Stomach (tissue), 9 donors: Measurements from ENCODE around the gene PDHX. TPM values are rescaled to one million over a fixed set of nuclear protein-coding genes. Genes with fewer than 3 reads are reported as not detected.

Source experiments
- DNase-seq, 2 donors: peaks; one replicate each; pipeline versions ENCODE4 v3.0.0 to v3.0.0-alpha.2; 2013 to 2019
- H3K27ac ChIP-seq, 5 donors: fragments of 200-600 bp in 4 of 5; sonication (generic) in 4 of 5; one replicate each; pipeline ENCODE4 v1.5.1; 2013 to 2019; ENCODE audit warnings: mild to moderate bottlenecking in 1 of 5, moderate library complexity in 1 of 5
- H3K27me3 ChIP-seq, 3 donors: fragments of 200-600 bp; sonication (generic); one replicate each; pipeline ENCODE4 v1.5.1; 2017 to 2019; ENCODE audit warnings: mixed run types in 1 of 3
- H3K36me3 ChIP-seq, 4 donors: fragments of 200-600 bp; sonication (generic); 1 replicate in 3 of 4; 2 replicates in 1 of 4; pipeline ENCODE4 v1.5.1; 2016 to 2019
- H3K4me1 ChIP-seq, 4 donors: fragments of 200-600 bp; sonication (generic); one replicate each; pipeline ENCODE4 v1.5.1; 2016 to 2019
- H3K4me3 ChIP-seq, 4 donors: fragments of 200-600 bp; sonication (generic) in 3 of 4; one replicate each; pipeline ENCODE4 v1.5.1; 2016 to 2019; ENCODE audit warnings: mild to moderate bottlenecking in 1 of 4
- H3K9me3 ChIP-seq, 4 donors: fragments of 200-600 bp; sonication (generic); one replicate each; pipeline ENCODE4 v1.5.1; 2016 to 2019
- CTCF ChIP-seq, 7 experiments: fragments of 450-650 bp in 4 of 7; fragments of 200-600 bp in 3 of 7; sonication (generic) in 3 of 7; IDR thresholded peaks; one replicate each; pipeline ENCODE4 v1.5.1; 2016 to 2019; ENCODE audit warnings: antibody characterized with exemption in 7 of 7, control low read depth in 2 of 7, mild to moderate bottlenecking in 1 of 7
- EP300 ChIP-seq: sonication (generic); formaldehyde crosslinking; IDR thresholded peaks from one replicate; pipeline ENCODE4 v1.6.1; 2017; ENCODE audit warnings: antibody characterized with exemption
- POLR2A ChIP-seq, 4 donors: fragments of 450-650 bp; IDR thresholded peaks; one replicate each; pipeline ENCODE4 v1.6.1; 2016; ENCODE audit warnings: antibody characterized with exemption in 4 of 4, control low read depth in 2 of 4, mild to moderate bottlenecking in 1 of 4, moderate library complexity in 1 of 4
- POLR2AphosphoS5 ChIP-seq, 3 donors: sonication (generic); formaldehyde crosslinking; IDR thresholded peaks; one replicate each; pipeline ENCODE4 v1.6.1; 2016; ENCODE audit warnings: antibody characterized with exemption in 3 of 3
- WGBS, 5 donors: extraction: QIAGEN DNeasy Blood & Tissue Kit in 3 of 5; methylation state at CpG; one replicate each; pipeline versions ENCODE4 v1.1.5 to v1.1.7; 2013 to 2018; 5-methylcytosine and 5-hydroxymethylcytosine counted together
- intact Hi-C: fragments of 100-400 bp; cut with DNase I; formaldehyde crosslinking; loops from one replicate; pipeline ENCODE4 v1.15.1; 2023; ENCODE audit warnings: low total_unique reads
- polyA plus RNA-seq, 3 donors: library from polyadenylated mRNA; stranded (reverse); fragments of 200-250 nt; gene quantifications; one replicate each; pipeline ENCODE4 v1.2.3, GENCODE V29; 2013
- total RNA-seq, 5 donors: library from RNA; depleted of rRNA; stranded (reverse); fragments of >200 nt; gene quantifications; one replicate each; pipeline versions ENCODE4 v1.1.0 to v1.2.3, GENCODE V29; 2014 to 2016
- donor health status: healthy with polysubstance abuse.
- donor health status: Bipolar disorder and iron deficiency.
- donor health status: healthy.

Gene PDHX
- total and polyA plus RNA-seq, 8 donors: 4.1 to 45.9 (median 23.3) TPM

- Histone ChIP-seq H3K36me3 (peaks cover 0 to 39% (median 34%) of the 10 kb centered on the region in 4 donors), H3K27me3 (no peaks in the 10 kb centered on the region), H3K4me3 (no peak overlapping the region), H3K27ac (no peak overlapping the region), H3K4me1 (peaks cover 0 to 31% (median 10%) of the 10 kb centered on the region in 4 donors), H3K9me3 (no peaks in the 10 kb centered on the region)
- 80 to 91% (median 89%) methylated on average over 4 of the region's 4 CpGs for WGBS, 5 donors
- intact Hi-C loops: no loop called here
- TF ChIP-seq CTCF (IDR thresholded peaks at IDR 0.05) (no peak), POLR2AphosphoS5 (IDR thresholded peaks at IDR 0.05) (no peak), POLR2A (IDR thresholded peaks at IDR 0.05) (no peak), EP300 (no peak)
- no peak for DNase-seq
Measured at GRCh38 chr11:34988294-34989255, 72.2 kb downstream of the PDHX start.

- intact Hi-C loops: loop anchor here (10.0 kb wide), 1 partner anchor 404 kb away; no protein-coding TSS in a partner anchor
- H3K9me3 ChIP-seq: no peaks in the 10 kb centered on the region
- H3K4me3 ChIP-seq: no peak overlapping the region
- peaks cover 0 to 32% (median 27%) of the 10 kb centered on the region in 4 donors for H3K36me3 ChIP-seq
- H3K27ac ChIP-seq: no peak overlapping the region
- TF ChIP-seq POLR2AphosphoS5 (IDR thresholded peaks at IDR 0.05): no peak
- TF ChIP-seq EP300: no peak
- no peak for TF ChIP-seq POLR2A (IDR thresholded peaks at IDR 0.05)
- TF ChIP-seq CTCF (IDR thresholded peaks at IDR 0.05): no peak
- DNase-seq: no peak
- 93 to 95% (median 94%) methylated on average over 2 of the region's 2 CpGs for WGBS, 5 donors
- H3K4me1 ChIP-seq: peaks cover 0 to 31% (median 10%) of the 10 kb centered on the region in 4 donors
- no peaks in the 10 kb centered on the region for H3K27me3 ChIP-seq
Measured at GRCh38 chr11:34990916-34991315, 74.5 kb downstream of the PDHX start.

GRCh38 chr11:34994854-34995253, 78.4 kb downstream of the PDHX start:
- H3K4me1 ChIP-seq: peaks cover 0 to 18% (median 11%) of the 10 kb centered on the region in 4 donors
- 90 to 95% (median 92%) methylated on average over 9 of the region's 9 CpGs for WGBS, 5 donors
- no peaks in the 10 kb centered on the region for H3K27me3 ChIP-seq
- H3K27ac ChIP-seq: no peak overlapping the region
- no peak for DNase-seq
- no peak overlapping the region for H3K4me3 ChIP-seq
- TF ChIP-seq POLR2A (IDR thresholded peaks at IDR 0.05) (no peak), CTCF (IDR thresholded peaks at IDR 0.05) (no peak), EP300 (no peak), POLR2AphosphoS5 (IDR thresholded peaks at IDR 0.05) (no peak)
- peaks cover 0 to 22% (median 18%) of the 10 kb centered on the region in 4 donors for H3K36me3 ChIP-seq
- H3K9me3 ChIP-seq: no peaks in the 10 kb centered on the region
- intact Hi-C loops: loop anchor here (10.0 kb wide), 1 partner anchor 400 kb away; no protein-coding TSS in a partner anchor

- no peak for DNase-seq
- Histone ChIP-seq H3K27me3 (no peaks in the 10 kb centered on the region), H3K4me3 (no peak overlapping the region), H3K27ac (no peak overlapping the region), H3K9me3 (no peaks in the 10 kb centered on the region), H3K4me1 (peaks cover 0 to 18% (median 11%) of the 10 kb centered on the region in 4 donors), H3K36me3 (peaks cover 0 to 22% (median 16%) of the 10 kb centered on the region in 4 donors)
- intact Hi-C loops: loop anchor here (10.0 kb wide), 1 partner anchor 398 kb away; no protein-coding TSS in a partner anchor
- no peak for TF ChIP-seq POLR2AphosphoS5 (IDR thresholded peaks at IDR 0.05)
- 87 to 91% (median 89%) methylated on average over 5 of the region's 5 CpGs for WGBS, 5 donors
Measured at GRCh38 chr11:34996958-34997357, 80.5 kb downstream of the PDHX start.
